HG02588 (cell line): ENCODE results near the gene POLG2.

Experiments used
- ATAC-seq: cut with Tn5 transposase; IDR thresholded peaks from one replicate; pipeline ENCODE4 v1.9.1; 2021; ENCODE audit warnings: mild to moderate bottlenecking, moderate library complexity; ENCODE audit not compliant: unreplicated experiment

POLG2 gene

DNA sequence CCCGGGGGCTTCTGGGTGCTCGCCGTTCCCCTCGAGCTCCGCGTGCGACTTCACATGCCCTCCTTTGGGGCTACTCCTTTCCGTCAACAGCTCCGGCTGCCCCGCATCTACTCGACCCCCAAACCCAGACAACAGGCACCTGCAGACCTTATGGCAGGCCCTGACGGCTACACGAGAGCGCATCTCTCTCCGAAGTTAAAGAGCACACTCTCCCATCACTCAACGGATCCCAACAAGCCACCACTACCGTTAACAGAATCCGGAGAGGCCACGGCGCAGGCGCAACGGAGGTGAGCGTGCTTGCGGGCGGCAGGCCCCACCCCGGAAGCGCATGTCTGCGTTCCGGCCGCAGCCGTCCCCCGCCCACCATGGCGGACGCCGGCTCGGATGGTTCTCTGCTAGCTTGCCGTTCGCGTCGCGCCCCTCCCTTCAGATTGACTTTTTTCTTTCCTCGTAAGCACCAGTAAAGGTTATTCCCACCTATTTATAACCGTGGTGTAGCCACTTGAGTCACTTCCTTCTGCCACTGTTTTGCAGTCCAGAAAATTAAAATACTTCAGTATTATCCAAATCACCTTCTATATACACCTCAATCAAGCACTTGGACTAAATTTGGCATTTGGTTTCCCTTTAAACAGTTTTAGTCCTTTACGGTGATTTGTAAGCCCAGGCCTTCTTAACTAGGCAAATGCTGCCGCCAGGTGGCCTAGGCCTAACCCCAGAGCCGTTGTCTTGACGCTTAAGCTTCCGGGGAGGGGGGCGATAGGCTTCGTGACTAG, at the start of gene POLG2:
TSS of gene POLG2 (minus strand) at position 269 of the 779 bp plus-strand sequence. CDS start at position 183, 86 bp downstream.
- peak; percentile 84 for ATAC-seq

DNA sequence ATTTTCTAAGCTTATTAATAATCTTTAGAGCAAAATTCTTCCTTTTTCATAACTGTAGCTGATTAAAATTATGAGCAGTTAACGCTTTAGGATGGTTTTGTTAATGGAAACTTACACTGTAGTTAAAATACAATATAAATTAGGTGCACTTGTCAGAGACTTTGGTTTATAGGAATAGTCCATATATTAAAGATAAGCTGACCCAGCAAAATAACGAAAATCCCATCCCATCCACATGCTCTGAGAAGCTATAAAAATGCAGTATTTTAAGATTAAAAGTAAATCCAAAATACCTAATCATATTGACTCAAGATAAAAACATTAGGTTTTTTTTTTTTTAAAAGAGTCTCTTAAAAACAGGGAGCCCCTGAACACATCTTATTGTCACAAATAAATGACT, 47.9 kb upstream of the POLG2 start:
- ATAC-seq, result no peak

DNA sequence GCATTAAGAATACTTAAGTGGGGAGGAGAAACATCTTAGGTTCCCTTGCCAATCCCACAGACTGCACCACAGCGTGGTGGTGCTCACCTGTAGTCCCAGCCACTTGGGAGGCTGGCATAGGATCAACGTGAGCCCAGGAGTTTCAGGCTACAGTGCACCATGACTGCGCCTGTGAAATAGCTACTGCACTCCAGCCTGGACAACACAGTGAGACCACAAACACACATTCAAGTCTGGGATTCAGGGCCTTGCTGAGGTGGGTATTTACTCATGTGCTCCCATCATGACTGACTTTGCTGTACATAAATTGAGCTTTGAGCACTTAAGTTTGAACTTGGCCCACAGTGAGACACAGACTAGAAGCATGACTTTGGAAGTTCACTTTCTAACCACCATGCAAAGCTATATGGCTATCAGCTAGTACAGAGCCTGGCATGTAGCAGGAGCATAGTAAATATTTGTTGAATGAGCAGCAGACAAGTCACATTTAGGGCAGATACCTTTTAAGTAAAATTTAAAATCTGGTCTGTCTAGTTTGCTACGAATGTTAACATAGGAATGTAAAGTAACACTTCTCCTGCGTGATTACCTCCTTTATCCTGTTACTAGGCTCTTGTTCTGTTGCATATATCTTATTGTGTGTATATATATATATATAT, 43.4 kb upstream of the POLG2 start:
- ATAC-seq, result no peak

DNA sequence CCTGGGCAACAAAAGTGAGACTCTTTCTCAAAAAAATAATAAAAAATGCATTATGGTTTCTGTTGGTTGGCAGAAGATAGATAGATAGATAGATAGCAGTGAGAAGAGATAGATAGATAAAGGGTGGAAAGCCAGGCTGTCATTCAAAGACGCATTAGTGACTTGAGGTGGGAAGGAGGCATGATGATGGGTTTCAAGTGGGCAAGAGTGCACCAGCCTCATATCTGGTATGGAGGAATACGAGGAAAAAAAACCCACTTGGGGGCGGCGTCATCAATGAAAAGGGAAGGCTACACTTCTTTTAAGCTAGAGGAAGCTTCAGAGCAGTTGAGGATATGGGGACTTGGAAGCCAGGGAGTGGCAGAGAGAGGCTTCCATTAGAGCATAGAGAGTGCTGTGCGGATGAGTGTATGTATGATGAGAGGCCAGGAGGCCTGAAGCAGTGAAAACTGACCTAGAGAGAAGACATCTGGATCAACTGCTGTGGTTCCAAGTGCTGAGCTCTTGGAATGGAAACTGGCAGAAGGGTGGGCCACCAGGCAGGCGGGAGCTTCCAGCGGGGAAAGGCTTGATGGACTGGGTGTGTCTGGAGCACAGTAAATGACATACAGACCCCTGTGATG, 41.8 kb upstream of the POLG2 start:
- no peak for ATAC-seq

DNA sequence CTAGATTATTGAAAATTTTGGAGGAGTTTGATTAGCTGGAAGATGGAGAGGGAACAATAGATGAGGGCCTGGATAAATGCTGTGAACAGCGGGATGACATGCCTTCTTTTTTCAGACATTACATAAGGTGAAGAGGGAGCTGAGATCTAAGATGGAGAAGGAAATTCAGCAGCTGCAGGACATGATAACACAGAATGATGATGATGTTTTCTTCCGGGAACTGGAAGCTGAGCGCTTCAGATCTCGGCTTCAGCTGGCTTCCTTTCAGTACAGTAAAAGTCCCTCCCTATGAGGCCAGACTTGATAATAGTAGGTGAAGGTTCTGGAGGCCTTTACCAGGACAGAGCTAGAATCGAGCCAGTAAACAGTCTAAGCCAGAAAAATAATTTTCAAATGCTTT, 40.6 kb upstream of the POLG2 start:
- no peak for ATAC-seq

DNA sequence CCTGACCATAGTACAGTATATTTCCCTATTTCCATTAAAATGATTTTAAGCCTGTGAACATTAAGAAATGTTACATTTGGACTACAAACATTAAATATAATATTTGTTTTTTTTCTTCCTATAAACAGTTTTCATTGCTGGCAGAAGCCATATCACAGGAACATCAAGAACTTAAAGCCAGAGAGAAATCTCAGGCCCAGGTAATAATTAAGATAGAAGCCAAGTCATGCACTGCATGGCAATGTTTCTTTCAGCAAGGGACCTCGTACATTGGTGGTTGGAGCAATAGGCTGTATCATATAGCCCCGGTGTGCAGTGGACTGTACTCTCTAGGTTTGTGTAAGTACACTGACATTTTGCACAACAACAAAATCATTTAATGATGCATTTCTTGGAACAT, 40.1 kb upstream of the POLG2 start:
- ATAC-seq, result no peak

DNA sequence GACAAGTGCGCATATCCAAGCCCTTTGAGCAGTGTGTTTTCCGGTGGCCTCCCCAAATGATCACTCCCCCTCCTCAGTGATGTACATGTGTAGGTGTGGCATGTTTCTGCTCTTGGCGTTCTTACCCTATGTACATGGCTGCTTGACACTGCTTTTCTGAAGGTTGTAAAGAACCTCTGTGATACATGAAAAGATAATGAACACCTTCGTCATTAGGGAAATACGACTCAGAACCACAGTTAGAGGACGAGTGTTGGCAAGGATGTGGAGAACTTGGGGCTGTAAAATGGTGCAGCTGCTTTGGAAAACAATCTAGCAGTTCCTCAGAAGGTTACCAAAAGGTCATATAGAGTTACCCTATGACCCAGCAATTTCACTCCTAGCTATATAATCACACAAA, 38.5 kb upstream of the POLG2 start:
- ATAC-seq, result no peak

DNA sequence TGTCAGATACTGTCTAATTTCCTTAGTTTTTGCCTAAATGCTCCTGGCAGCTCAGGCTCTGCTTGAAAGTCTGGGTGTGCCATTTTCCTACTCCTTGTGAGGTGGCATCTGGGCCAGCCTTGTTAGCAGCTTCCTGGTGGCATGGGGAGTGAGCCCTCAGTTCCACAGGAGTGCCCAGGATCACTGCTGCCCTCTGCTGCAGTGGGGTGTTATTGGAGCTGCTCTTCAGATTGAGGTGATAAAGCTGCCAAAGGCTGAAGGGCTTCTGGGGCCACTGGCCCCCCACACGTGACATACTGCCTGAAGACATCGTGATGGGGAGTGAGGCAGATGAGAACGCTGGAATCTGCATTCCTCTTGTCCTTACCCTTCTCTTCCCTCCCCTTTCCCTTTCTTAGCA, 37.3 kb upstream of the POLG2 start:
- ATAC-seq, result no peak

DNA sequence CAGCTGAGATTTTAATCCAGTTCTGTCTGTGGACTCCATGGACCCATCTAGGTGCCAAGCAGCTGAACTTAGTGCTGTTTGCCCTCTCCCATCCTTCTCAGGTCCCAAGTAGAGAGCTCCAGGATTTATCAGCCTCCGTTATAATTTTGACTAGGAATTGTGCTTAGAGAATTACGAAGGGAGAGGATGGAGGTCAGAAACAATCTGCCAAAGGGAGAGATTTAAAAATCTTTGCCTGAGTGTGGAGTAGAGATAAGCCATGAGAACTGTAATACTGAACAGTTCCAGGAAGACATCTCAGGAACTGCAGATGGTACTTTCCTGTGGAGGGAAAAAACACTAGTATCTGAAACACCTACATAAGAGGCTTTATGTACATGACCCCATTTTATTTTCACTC, 36.9 kb upstream of the POLG2 start:
- ATAC-seq, result no peak

DNA sequence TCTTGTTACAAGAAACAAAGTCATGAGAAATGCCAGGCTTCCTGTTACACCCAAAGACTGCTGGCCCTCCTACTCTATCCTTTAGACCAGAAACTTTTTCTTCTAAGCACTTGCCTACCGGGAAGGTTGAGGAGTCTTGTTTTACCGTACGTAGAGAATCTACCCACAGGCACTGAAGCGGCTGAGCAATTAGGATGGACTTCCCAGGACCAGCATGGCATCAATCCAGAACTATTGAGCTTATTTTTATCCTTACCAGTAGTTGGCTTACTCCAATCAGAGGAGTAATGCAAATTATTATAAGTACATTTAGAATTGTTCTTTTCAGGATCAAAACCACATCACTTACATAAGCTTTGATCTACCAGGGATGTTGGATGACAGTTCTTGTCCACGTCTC, 35.6 kb upstream of the POLG2 start:
- ATAC-seq, result no peak

DNA sequence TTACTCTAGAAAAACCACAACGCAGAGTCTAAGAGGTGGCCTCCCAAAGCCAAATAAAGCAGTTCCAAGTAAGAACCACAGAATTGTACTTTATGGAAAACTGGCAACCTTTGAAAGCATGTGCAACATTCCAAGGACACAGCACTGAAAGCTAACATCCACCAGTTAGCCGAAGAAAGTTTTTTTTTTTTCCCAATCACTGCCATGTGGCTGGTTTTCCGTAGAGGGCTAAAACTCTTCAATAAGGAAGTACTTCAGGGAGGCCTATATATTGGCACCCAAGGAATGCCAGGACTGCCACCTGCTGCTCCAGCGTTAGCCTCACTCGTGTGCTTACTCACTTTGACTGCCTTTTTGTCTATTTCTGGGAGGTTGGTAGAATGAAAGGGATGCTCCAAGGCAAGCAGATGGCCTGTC, 35.1 kb upstream of the POLG2 start:
- no peak for ATAC-seq

DNA sequence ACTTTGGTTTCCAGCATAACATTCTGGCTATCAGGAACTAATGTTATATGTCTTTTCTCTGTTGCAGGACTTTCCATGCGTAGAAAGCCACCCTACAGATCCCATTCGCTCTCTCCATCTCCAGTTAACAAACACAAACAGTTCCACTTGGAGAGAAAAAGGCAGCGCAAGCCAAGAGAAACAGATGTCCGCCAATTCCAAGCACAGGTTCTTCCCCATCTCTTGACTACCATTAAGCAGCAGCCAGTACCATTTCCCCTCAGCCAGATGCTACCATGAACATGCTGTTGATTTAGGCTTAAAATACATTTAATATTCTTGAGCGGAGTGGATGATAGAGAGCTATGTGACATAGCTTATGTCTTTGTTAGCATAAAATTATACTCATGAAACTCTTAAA, 32.4 kb upstream of the POLG2 start:
- ATAC-seq, result no peak

DNA sequence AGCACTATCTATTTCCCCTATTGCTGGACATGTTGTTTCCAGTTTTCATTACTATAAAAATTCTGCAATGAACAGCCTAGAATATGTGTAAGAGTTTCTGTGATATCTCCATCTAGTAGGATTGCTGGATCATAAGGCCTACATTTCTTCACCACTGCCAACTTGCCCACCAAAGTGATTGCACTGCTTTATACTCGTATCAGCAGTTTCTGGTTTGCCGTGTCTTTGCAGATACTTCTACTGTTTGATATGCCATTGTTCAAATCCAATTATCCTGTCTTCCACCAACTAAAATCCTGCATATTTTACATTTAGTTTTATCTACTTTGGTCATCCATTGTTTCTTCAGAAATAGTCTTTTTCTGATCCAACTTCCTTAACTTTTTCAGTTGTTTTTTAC, 31.1 kb upstream of the POLG2 start:
- no peak for ATAC-seq

DNA sequence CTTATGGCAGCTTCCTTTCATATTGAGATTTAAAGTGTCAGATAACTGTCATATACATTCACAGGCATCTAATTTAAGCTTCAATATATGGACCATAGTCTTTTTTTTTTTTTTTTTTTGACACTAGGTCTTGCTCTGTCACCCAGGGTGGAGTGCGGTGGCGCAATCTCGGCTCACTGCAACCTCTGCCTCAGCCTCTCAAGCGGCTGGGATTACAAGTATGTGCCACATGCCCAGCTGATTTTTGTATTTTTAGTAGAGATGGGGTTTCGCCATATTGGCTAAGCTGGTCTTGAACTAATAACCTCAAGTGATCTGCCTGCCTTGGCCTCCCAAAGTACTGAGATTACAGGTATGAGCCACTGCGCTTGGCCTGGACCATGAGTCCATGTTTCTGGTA, 23.5 kb upstream of the POLG2 start:
- ATAC-seq, result no peak

DNA sequence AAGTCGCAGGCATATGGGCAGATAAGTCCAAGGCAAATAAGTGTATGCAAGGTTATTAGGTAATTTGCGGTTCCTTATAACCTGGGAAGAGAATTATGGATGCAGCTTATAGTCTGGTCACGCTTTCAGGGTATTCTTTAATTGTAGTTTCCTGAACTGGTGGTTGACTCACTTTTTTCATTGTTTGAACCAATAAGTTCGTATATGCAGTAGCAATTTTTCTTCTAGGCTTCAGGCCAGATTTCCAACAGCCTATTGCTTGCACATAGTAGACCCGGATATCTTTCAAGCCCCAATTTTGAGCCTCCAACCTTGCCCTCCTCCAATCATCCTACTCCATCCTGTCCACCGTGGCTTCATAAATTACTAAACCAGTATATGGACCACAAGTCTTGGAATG, 22.7 kb upstream of the POLG2 start:
- ATAC-seq, result no peak

DNA sequence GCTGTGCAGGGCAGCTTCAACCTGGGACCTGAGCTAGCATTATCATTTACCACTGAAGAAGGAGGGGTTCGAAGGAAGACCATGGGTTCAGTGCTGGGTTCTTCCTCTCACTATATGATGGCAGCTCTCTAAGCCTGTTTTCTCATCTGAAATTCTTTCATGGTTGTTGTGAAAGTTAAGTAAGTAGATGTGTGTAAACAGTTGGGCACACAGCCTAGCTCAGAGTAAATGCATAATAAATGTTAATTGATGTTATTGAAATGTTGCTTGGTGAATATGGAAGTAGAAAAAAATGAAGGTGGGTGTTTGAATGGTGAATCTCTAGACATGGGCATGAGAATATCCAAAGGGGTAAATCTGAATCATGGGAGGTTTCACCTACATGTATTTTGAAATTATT, 19.0 kb upstream of the POLG2 start:
- ATAC-seq, result no peak

DNA sequence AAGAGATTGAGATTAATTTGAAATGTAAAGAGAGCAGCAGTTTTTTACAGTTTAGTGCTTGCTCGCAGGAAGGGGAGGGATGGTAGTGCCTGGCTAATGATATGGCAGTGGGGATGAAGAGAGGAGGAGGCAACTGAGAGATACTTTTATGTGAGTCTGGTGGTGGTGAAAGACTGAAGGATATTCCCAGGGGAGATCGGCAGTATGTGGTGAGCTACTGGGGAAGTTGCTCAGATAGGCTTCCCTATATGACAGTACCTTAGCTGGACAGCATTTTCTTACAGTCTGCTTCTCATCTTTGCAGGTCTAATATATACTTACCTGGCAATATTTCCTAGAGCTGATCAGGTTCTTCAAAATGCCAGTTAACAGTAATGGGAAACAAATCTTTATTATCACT, 18.6 kb upstream of the POLG2 start:
- ATAC-seq, result no peak

DNA sequence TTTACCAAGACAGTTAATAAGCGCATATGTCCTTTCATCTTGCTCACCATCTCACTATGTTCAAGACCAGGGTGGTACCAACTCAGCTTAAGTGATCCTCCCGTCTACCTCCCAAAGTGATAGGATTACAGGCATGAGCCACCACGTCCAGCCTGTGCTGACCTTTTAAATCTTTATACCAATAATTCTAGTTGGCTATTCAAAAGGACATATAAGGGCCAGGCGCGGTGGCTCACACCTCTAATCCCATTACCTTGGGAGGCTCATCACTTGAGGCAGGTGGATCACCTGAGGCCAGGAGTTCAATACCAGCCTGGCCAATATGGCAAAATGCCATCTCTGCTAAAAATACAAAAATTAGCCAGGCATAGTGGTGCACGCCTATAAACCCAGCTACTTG, 12.3 kb upstream of the POLG2 start:
- ATAC-seq, result no peak

DNA sequence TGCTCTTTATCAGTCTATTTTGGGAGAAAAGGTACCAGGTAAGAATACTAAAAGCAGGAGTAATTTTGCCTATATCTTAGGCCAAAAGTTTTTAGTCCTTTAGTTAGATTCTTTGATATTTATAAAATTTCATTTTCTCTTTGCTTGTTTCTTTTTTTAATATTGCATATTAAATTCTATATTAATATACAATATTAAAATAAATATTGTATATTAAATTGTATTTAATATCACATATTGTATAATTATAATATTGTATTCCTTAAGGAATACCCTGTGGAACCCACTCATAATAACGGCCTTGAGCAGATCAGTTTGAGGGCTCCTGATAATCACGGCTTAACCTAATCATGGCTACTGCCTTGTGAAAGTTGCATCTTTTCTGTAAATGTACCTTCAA, 11.8 kb upstream of the POLG2 start:
- no peak for ATAC-seq

DNA sequence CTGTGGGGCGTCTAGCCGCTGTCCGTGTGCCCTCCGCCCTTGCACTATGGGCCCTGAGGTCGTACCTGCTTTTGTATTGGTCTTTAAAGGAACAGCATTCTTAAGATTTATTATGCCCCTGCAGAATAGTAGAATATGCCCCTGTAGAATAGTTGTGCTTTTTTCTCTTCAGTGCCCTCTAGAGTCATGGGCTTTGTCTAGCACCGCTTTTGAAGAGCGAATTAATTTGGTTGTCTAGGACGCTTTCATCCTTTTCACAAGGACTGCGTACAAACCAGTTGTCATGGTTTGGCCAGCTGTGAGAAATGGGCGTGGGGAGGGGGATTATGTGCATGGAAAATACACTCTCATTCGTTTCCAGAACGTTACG, 10.5 kb upstream of the POLG2 start:
- peak; percentile 10 for ATAC-seq

DNA sequence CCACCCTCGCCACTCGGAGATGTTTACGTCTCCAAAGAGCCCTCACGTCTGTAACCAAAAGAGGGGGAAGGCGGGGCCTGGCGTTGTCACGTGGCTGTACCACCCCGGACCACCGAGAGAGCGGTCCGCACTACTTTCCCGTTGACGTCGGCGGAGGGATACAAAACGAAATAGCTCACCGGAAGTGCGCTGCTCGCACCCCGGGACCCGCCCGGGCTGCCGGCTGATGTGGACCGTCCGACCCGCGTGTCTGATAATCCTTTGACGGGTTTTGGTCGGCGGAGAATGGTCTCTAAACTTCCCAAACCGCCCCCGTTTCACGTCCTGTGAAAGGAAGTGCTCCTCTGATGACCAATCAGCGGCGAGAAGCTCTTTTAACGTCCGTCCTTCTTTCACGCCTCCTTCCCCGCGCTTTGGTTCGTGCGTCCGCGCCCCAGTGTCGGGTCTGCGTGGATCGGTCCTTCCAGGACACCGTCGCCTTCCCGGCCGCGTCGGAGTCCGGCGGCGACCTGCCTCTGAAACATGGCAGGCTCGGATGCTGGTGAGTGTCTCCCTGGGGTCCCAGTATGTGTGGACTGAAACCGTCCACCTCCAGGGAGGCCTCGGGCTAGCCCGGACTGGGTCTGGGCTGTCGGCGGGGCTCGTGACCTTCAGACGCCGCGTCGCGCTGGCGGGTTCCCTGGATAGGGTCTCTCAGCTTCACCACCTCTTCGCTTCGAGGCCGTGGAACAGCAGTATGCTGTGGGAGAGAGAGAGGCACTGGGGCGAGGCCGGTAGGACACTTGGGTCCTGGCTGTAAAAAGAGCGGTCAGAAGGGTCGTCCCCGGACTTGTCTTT, 9.9 kb upstream of the POLG2 start, which contains the start of gene CEP95:
TSS of gene CEP95 (plus strand) at position 402 of the 837 bp plus-strand sequence. CDS start at position 523, 121 bp downstream.
- ATAC-seq, result peak; percentile 56
